ENCODE results near the gene MAP3K7CL.

Gene MAP3K7CL

DNA sequence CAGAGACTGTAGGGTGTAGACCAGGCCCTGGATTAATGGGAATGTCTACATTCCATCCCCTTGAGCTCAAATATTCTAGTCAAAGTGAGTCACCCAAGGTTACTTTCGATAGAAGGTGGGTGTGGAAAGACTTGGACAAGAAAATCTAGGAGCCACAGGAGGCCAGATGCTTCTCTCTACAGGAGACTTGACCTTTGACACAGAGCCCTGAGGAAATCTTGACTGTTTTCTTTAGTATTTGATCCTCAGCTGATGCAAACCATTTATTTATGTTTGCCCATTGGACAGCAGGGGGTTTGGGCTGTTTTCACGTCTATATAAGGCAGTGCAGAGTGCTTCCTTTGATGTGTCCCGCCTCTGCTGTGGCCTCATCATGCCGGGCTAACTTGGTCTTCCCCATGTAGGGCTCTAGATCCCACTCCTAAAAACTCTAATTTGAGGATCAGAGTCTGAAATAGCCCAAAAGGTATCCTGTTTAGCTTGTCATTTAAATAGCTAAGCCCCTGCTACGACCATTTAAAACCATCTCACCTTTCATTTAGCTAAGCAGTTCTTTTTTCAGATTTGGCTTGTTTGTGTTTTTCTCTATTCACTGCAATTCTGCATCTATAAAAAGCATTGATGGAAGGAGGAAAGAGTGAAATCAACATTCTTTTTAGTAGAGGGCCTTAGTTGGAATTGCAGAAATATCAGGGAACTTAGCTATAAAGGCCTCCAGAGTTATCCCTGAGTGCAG, 15.5 kb upstream of the MAP3K7CL start:
- no peak overlapping the region for H3K27ac ChIP-seq
- TF ChIP-seq, protein P1, sequence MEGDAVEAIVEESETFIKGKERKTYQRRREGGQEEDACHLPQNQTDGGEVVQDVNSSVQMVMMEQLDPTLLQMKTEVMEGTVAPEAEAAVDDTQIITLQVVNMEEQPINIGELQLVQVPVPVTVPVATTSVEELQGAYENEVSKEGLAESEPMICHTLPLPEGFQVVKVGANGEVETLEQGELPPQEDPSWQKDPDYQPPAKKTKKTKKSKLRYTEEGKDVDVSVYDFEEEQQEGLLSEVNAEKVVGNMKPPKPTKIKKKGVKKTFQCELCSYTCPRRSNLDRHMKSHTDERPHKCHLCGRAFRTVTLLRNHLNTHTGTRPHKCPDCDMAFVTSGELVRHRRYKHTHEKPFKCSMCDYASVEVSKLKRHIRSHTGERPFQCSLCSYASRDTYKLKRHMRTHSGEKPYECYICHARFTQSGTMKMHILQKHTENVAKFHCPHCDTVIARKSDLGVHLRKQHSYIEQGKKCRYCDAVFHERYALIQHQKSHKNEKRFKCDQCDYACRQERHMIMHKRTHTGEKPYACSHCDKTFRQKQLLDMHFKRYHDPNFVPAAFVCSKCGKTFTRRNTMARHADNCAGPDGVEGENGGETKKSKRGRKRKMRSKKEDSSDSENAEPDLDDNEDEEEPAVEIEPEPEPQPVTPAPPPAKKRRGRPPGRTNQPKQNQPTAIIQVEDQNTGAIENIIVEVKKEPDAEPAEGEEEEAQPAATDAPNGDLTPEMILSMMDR (conservative IDR thresholded peaks at IDR 0.05), result no peak

- TF ChIP-seq, protein P1 (conservative IDR thresholded peaks at IDR 0.05), result no peak
These were observed 14.5 kb upstream of the MAP3K7CL start for GRCh38 chr21:29115899-29116298.

GRCh38 chr21:29117372-29117955, 13.0 kb upstream of the MAP3K7CL start:
- TF ChIP-seq, protein P1 (conservative IDR thresholded peaks at IDR 0.05), result no peak
- no peak overlapping the region for H3K27ac ChIP-seq

More at GRCh38 chr21:29115899-29116298, 14.5 kb upstream of the MAP3K7CL start:
- no peak overlapping the region for H3K27ac ChIP-seq

DNA sequence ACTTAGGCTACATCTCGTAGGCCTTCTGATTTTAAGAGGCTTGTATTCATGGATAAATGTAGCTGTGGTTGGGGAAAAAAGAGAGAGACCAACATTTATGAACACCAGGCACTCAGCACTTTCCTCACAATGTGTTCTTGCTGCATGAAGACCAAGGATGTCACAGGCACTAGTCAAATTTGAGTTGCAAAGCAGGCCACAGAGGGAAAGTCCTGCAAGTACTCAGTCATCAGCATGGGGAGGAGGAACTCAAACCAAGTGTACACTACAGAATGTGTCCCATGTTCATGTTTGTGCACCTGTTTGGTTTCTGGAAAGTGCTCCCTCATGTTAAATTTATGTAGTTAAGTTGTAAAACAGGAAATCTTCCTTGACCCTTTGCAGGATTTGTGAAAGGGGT, 8.7 kb upstream of the MAP3K7CL start:
- no peak overlapping the region for H3K27ac ChIP-seq
- TF ChIP-seq, protein P1 (conservative IDR thresholded peaks at IDR 0.05), result no peak

- TF ChIP-seq, protein P1 (conservative IDR thresholded peaks at IDR 0.05), result no peak
- H3K27ac ChIP-seq, result no peak overlapping the region
These were observed 5.8 kb upstream of the MAP3K7CL start for GRCh38 chr21:29124645-29125044.

DNA sequence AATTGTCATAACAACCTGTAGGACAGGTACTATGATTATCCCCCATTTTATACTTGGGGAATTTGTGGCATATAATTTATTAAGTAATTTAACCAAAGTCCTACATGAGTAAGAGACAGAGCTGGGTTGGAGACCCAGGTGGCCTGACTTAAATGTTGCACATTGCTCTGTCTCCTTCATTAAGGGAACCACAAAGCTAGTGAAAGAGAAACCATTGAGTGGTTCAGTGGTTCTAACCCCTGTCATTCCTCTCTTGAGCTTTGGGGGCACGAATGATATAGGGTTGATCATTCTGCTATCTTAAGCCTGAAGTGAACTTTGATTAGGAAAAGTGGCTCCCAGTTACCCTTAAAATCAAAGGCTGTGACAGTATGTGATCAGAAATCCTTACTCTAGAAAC, 5.3 kb upstream of the MAP3K7CL start:
- TF ChIP-seq, protein P1 (conservative IDR thresholded peaks at IDR 0.05), result no peak
- H3K27ac ChIP-seq, result no peak overlapping the region

DNA sequence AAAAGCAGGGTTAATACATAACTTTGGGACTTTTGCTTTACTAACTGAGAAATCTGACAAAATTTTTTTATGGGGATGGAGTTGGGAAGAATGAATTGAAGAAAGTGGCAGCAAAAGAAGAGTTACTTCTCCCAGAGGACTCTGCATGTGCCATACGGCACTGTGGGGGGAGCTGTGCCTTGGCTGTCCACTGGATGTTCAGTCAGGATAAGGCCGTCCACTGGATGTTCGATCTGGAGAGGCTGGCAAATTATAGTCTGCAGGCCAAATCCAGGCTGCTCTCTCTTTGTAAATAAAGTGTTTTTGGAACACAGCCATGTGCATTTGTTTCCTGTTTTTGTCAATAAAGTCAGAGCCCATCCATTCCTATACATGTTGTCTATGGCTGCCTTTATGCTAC, 4.5 kb upstream of the MAP3K7CL start:
- no peak overlapping the region; the same call in 1 of the 2 replicates for H3K27ac ChIP-seq
- TF ChIP-seq, protein P1 (conservative IDR thresholded peaks at IDR 0.05), result no peak
